Measurements from ENCODE around the gene KCNN4. TPM values are rescaled to one million over a fixed set of nuclear protein-coding genes. Genes with fewer than 3 reads are reported as not detected.
"Not testable (repeated sequence)": the region's sequence is repeated elsewhere in the genome, so short reads cannot be mapped to it uniquely, and the experiment has no call there.

KCNN4 gene
- 55.0 TPM for polyA plus RNA-seq (2013)

- ChIA-PET POLR2A (no interaction called here), CTCF (interaction anchor here (1.4 to 10.7 kb wide), 6 partner anchors 13 to 35 kb away, joined by 3 to 149 read pairs (median 6); no protein-coding TSS in a partner anchor)
- no peaks in the 10 kb centered on the region for H3K9me3 ChIP-seq (ENCODE audit: control extremely low read depth in 1 of 5, control insufficient read depth in 4 of 5, insufficient read depth in 2 of 5, low read depth in 1 of 5, low read length in 4 of 5)
- peaks cover 8 to 68% (median 57%) of the 10 kb centered on the region in 4 experiments for H3K4me1 ChIP-seq (ENCODE audit: control extremely low read depth in 1 of 4, control insufficient read depth in 4 of 4, insufficient read depth in 4 of 4, low read length in 3 of 4)
- 3% methylated on average over 16 of the region's 19 CpGs for WGBS (ENCODE audit: insufficient coverage)
- DNase-seq, result peak; percentile 69 to 88 (median 79)
- H3K27ac ChIP-seq (ENCODE audit: insufficient read depth in 1 of 2, low read depth in 1 of 2, low read length in 2 of 2, poor library complexity in 1 of 2, severe bottlenecking in 2 of 2), result peak within 1 kb of the TSS; percentile 67 to 90
- H3K36me3 ChIP-seq (ENCODE audit: control insufficient read depth in 4 of 4, insufficient read depth in 4 of 4, low read length in 3 of 4), result peaks cover 0 to 6% (median 5%) of the 10 kb centered on the region in 4 experiments
- peak within 1 kb of the TSS; percentile 61 to 96 (median 84) for H3K4me3 ChIP-seq (ENCODE audit: control insufficient read depth in 1 of 7, extremely low read depth in 1 of 7, insufficient read depth in 4 of 7, low read depth in 2 of 7, low read length in 6 of 7)
- no peaks in the 10 kb centered on the region for H3K27me3 ChIP-seq (replicated peaks in 2 of 5; ENCODE audit: control insufficient read depth in 4 of 5, insufficient read depth in 5 of 5, low read length in 4 of 5)
Observed at GRCh38 chr19:43780706-43781525, at the start of gene KCNN4. Gene KCNN4 (minus strand): TSS chr19:43780973. CDS start chr19:43780861, 112 bp downstream.

- Histone ChIP-seq H3K4me3 (ENCODE audit: control insufficient read depth in 1 of 7, extremely low read depth in 1 of 7, insufficient read depth in 4 of 7, low read depth in 2 of 7, low read length in 6 of 7) (peak within 1 kb of the TSS; percentile 65 to 94 (median 85)), H3K27me3 (replicated peaks in 2 of 5; ENCODE audit: control insufficient read depth in 4 of 5, insufficient read depth in 5 of 5, low read length in 4 of 5) (peaks cover 0 to 5% (median 0%) of the 10 kb centered on the region in 5 experiments), H3K4me1 (ENCODE audit: control extremely low read depth in 1 of 4, control insufficient read depth in 4 of 4, insufficient read depth in 4 of 4, low read length in 3 of 4) (peaks cover 0 to 15% (median 9%) of the 10 kb centered on the region in 4 experiments), H3K27ac (ENCODE audit: insufficient read depth in 1 of 2, low read depth in 1 of 2, low read length in 2 of 2, poor library complexity in 1 of 2, severe bottlenecking in 2 of 2) (peak within 1 kb of the TSS in 1 of 2 experiments; percentile 63), H3K36me3 (ENCODE audit: control insufficient read depth in 4 of 4, insufficient read depth in 4 of 4, low read length in 3 of 4) (peaks cover 8 to 30% (median 20%) of the 10 kb centered on the region in 4 experiments), H3K9me3 (ENCODE audit: control extremely low read depth in 1 of 5, control insufficient read depth in 4 of 5, insufficient read depth in 2 of 5, low read depth in 1 of 5, low read length in 4 of 5) (peaks cover 0 to 15% (median 6%) of the 10 kb centered on the region in 5 experiments)
- WGBS (ENCODE audit: insufficient coverage), result 11% methylated on average over 42 of the region's 46 CpGs
- CTCF ChIA-PET, result no interaction called here
- DNase-seq, result peak; percentile 73 to 79 (median 76)
- POLR2A ChIA-PET, result no interaction called here
Observed at GRCh38 chr19:43826787-43827754, 46.3 kb upstream of the KCNN4 start, which contains the start of gene ZNF283. Gene ZNF283 (plus strand): TSS chr19:43827321. CDS start chr19:43833505, 6,184 bp downstream.

- Histone ChIP-seq H3K27me3 (replicated peaks in 2 of 5; ENCODE audit: control insufficient read depth in 4 of 5, insufficient read depth in 5 of 5, low read length in 4 of 5) (peaks cover 0 to 18% (median 15%) of the 10 kb centered on the region in 5 experiments), H3K9me3 (ENCODE audit: control extremely low read depth in 1 of 5, control insufficient read depth in 4 of 5, insufficient read depth in 2 of 5, low read depth in 1 of 5, low read length in 4 of 5) (peaks cover 0 to 15% (median 1%) of the 10 kb centered on the region in 5 experiments), H3K4me1 (ENCODE audit: control extremely low read depth in 1 of 4, control insufficient read depth in 4 of 4, insufficient read depth in 4 of 4, low read length in 3 of 4) (peaks cover 0 to 27% (median 17%) of the 10 kb centered on the region in 4 experiments)
- 52% methylated on average over 3 of the region's 4 CpGs for WGBS (ENCODE audit: insufficient coverage)
- H3K27ac ChIP-seq (ENCODE audit: insufficient read depth in 1 of 2, low read depth in 1 of 2, low read length in 2 of 2, poor library complexity in 1 of 2, severe bottlenecking in 2 of 2); POLR2A ChIA-PET; H3K36me3 ChIP-seq (ENCODE audit: control insufficient read depth in 4 of 4, insufficient read depth in 4 of 4, low read length in 3 of 4); H3K4me3 ChIP-seq (ENCODE audit: control insufficient read depth in 1 of 7, extremely low read depth in 1 of 7, insufficient read depth in 4 of 7, low read depth in 2 of 7, low read length in 6 of 7); CTCF ChIA-PET; DNase-seq: not testable (repeated sequence)
Observed at GRCh38 chr19:43824572-43824971, 43.8 kb upstream of the KCNN4 start.

- DNase-seq; CTCF ChIA-PET; POLR2A ChIA-PET; H3K27ac ChIP-seq (ENCODE audit: insufficient read depth in 1 of 2, low read depth in 1 of 2, low read length in 2 of 2, poor library complexity in 1 of 2, severe bottlenecking in 2 of 2); H3K4me3 ChIP-seq (ENCODE audit: control insufficient read depth in 1 of 7, extremely low read depth in 1 of 7, insufficient read depth in 4 of 7, low read depth in 2 of 7, low read length in 6 of 7); H3K36me3 ChIP-seq (ENCODE audit: control insufficient read depth in 4 of 4, insufficient read depth in 4 of 4, low read length in 3 of 4): not testable (repeated sequence)
- peaks cover 0 to 27% (median 17%) of the 10 kb centered on the region in 4 experiments for H3K4me1 ChIP-seq (ENCODE audit: control extremely low read depth in 1 of 4, control insufficient read depth in 4 of 4, insufficient read depth in 4 of 4, low read length in 3 of 4)
- peaks cover 0 to 16% (median 0%) of the 10 kb centered on the region in 5 experiments for H3K9me3 ChIP-seq (ENCODE audit: control extremely low read depth in 1 of 5, control insufficient read depth in 4 of 5, insufficient read depth in 2 of 5, low read depth in 1 of 5, low read length in 4 of 5)
- peaks cover 0 to 20% (median 15%) of the 10 kb centered on the region in 5 experiments for H3K27me3 ChIP-seq (replicated peaks in 2 of 5; ENCODE audit: control insufficient read depth in 4 of 5, insufficient read depth in 5 of 5, low read length in 4 of 5)
- 60% methylated on average over 1 of the region's 3 CpGs for WGBS (ENCODE audit: insufficient coverage)
Observed at GRCh38 chr19:43823856-43824255, 43.1 kb upstream of the KCNN4 start.

- Histone ChIP-seq H3K36me3 (ENCODE audit: control insufficient read depth in 4 of 4, insufficient read depth in 4 of 4, low read length in 3 of 4) (no peaks in the 10 kb centered on the region), H3K4me3 (ENCODE audit: control insufficient read depth in 1 of 7, extremely low read depth in 1 of 7, insufficient read depth in 4 of 7, low read depth in 2 of 7, low read length in 6 of 7) (peak overlapping the region in 5 of 7 experiments; percentile 52 to 77 (median 64)), H3K27me3 (replicated peaks in 2 of 5; ENCODE audit: control insufficient read depth in 4 of 5, insufficient read depth in 5 of 5, low read length in 4 of 5) (peaks cover 0 to 23% (median 15%) of the 10 kb centered on the region in 5 experiments), H3K4me1 (ENCODE audit: control extremely low read depth in 1 of 4, control insufficient read depth in 4 of 4, insufficient read depth in 4 of 4, low read length in 3 of 4) (peaks cover 0 to 14% (median 8%) of the 10 kb centered on the region in 4 experiments), H3K9me3 (ENCODE audit: control extremely low read depth in 1 of 5, control insufficient read depth in 4 of 5, insufficient read depth in 2 of 5, low read depth in 1 of 5, low read length in 4 of 5) (peaks cover 0 to 16% (median 0%) of the 10 kb centered on the region in 5 experiments), H3K27ac (ENCODE audit: insufficient read depth in 1 of 2, low read depth in 1 of 2, low read length in 2 of 2, poor library complexity in 1 of 2, severe bottlenecking in 2 of 2) (no peak overlapping the region)
- ChIA-PET CTCF (interaction anchor here (0.6 kb wide), 1 partner anchor 13 kb away, joined by 3 read pairs; no protein-coding TSS in a partner anchor), POLR2A (no interaction called here)
- WGBS (ENCODE audit: insufficient coverage), result 80% methylated on average over 1 of the region's 5 CpGs
- DNase-seq, result no peak
Observed at GRCh38 chr19:43820884-43821215, 40.1 kb upstream of the KCNN4 start.

GRCh38 chr19:43820098-43820883 lies 39.5 kb upstream of the KCNN4 start:
- ChIA-PET POLR2A (no interaction called here), CTCF (interaction anchor here (0.6 to 2.0 kb wide), 2 partner anchors 10 to 13 kb away, joined by 3 to 11 read pairs; no protein-coding TSS in a partner anchor)
- Histone ChIP-seq H3K4me1 (ENCODE audit: control extremely low read depth in 1 of 4, control insufficient read depth in 4 of 4, insufficient read depth in 4 of 4, low read length in 3 of 4) (peaks cover 0 to 14% (median 8%) of the 10 kb centered on the region in 4 experiments), H3K4me3 (ENCODE audit: control insufficient read depth in 1 of 7, extremely low read depth in 1 of 7, insufficient read depth in 4 of 7, low read depth in 2 of 7, low read length in 6 of 7) (peak overlapping the region; percentile 25 to 77 (median 55)), H3K36me3 (ENCODE audit: control insufficient read depth in 4 of 4, insufficient read depth in 4 of 4, low read length in 3 of 4) (no peaks in the 10 kb centered on the region), H3K27ac (ENCODE audit: insufficient read depth in 1 of 2, low read depth in 1 of 2, low read length in 2 of 2, poor library complexity in 1 of 2, severe bottlenecking in 2 of 2) (no peak overlapping the region), H3K27me3 (replicated peaks in 2 of 5; ENCODE audit: control insufficient read depth in 4 of 5, insufficient read depth in 5 of 5, low read length in 4 of 5) (peaks cover 0 to 23% (median 15%) of the 10 kb centered on the region in 5 experiments), H3K9me3 (ENCODE audit: control extremely low read depth in 1 of 5, control insufficient read depth in 4 of 5, insufficient read depth in 2 of 5, low read depth in 1 of 5, low read length in 4 of 5) (peaks cover 0 to 16% (median 0%) of the 10 kb centered on the region in 5 experiments)
- WGBS (ENCODE audit: insufficient coverage), result 16% methylated on average over 37 of the region's 48 CpGs
- DNase-seq, result peak; percentile 26 to 86 (median 84)

All from common myeloid progenitor, CD34-positive (primary cell).